Lung (tissue), 12 donors: ENCODE results near the gene NPBWR2. TPM values are rescaled to one million over a fixed set of nuclear protein-coding genes. Genes with fewer than 3 reads are reported as not detected.

Experiments used
- ATAC-seq: fragments of 200-7000 bp; cut with Tn5 transposase; one replicate; pipeline ENCODE4 v1.9.1; 2020; ENCODE audit warnings: moderate number of reproducible peaks; ENCODE audit not compliant: insufficient read depth, low FRiP score
- DNase-seq, 3 donors: peaks; one replicate each; pipeline ENCODE4 v3.0.0-alpha.2; 2013 to 2017
- H3K27ac ChIP-seq, 2 donors: one replicate each; pipeline ENCODE4 v1.5.1; 2013; ENCODE audit warnings: mild to moderate bottlenecking in 2 of 2, moderate library complexity in 2 of 2, control low read depth in 1 of 2, inconsistent platforms in 1 of 2, low read depth in 1 of 2, low read length in 1 of 2
- H3K27me3 ChIP-seq, 3 donors: one replicate each; pipeline ENCODE4 v1.5.1; 2013; ENCODE audit warnings: low read length in 2 of 3; ENCODE audit not compliant: control insufficient read depth in 3 of 3, insufficient read depth in 3 of 3
- H3K36me3 ChIP-seq, 4 donors: one replicate each; pipeline ENCODE4 v1.5.1; 2013; ENCODE audit warnings: low read length in 4 of 4, mild to moderate bottlenecking in 1 of 4, moderate library complexity in 1 of 4; ENCODE audit not compliant: control insufficient read depth in 4 of 4, insufficient read depth in 4 of 4
- H3K4me1 ChIP-seq, 5 donors: one replicate each; pipeline ENCODE4 v1.5.1; 2013; ENCODE audit warnings: low read length in 5 of 5, mild to moderate bottlenecking in 2 of 5, moderate library complexity in 1 of 5; ENCODE audit not compliant: control insufficient read depth in 5 of 5, insufficient read depth in 5 of 5
- H3K4me3 ChIP-seq: one replicate; pipeline ENCODE4 v1.5.1; 2013; ENCODE audit warnings: mild to moderate bottlenecking, control low read depth, moderate library complexity
- H3K9ac ChIP-seq, 2 donors: one replicate each; pipeline ENCODE4 v1.5.1; 2013; ENCODE audit warnings: low read length in 2 of 2, control low read depth in 1 of 2; ENCODE audit not compliant: insufficient read depth in 1 of 2
- H3K9me3 ChIP-seq, 4 donors: one replicate each; pipeline ENCODE4 v1.5.1; 2013; ENCODE audit warnings: low read length in 3 of 4, mild to moderate bottlenecking in 1 of 4, moderate library complexity in 1 of 4; ENCODE audit not compliant: control insufficient read depth in 4 of 4, insufficient read depth in 3 of 4
- CTCF ChIP-seq: IDR thresholded peaks from 2 replicates; pipeline ENCODE4 v1.5.1; 2012; ENCODE audit warnings: mild to moderate bottlenecking; ENCODE audit errors: control extremely low read depth, extremely low read depth
- WGBS, 2 donors: extraction: QIAGEN DNeasy Blood & Tissue Kit; methylation state at CpG; one replicate each; pipeline ENCODE4 v1.1.7; 2013; 5-methylcytosine and 5-hydroxymethylcytosine counted together
- polyA plus RNA-seq, 2 donors: library from polyadenylated mRNA; stranded (reverse); fragments of 200-250 nt; gene quantifications; one replicate each; pipeline ENCODE4 v1.2.1, GENCODE V29; 2013
- total RNA-seq, 2 donors: library from RNA; depleted of rRNA in 1 of 2; stranded (reverse); fragments of >200 nt in 1 of 2; gene quantifications; one replicate each; pipeline ENCODE4 v1.2.1, GENCODE V29; 2014 to 2021
- donor health status: control.
- donor health status: control.
- donor health status: Bipolar disorder and iron deficiency.
- donor health status: healthy.
- donor health status: DM: yes; HTN: yes; CAD: no.

NPBWR2 gene
- total and polyA plus RNA-seq, 4 donors, result not detected

- no peaks in the 10 kb centered on the region for H3K9me3 ChIP-seq
- no peak overlapping the region for H3K4me3 ChIP-seq
- ATAC-seq, result no peak
- no peak overlapping the region for H3K27ac ChIP-seq
- no peaks in the 10 kb centered on the region for H3K27me3 ChIP-seq
- H3K9ac ChIP-seq, result no peak overlapping the region
- peaks cover 0 to 40% (median 13%) of the 10 kb centered on the region in 4 donors for H3K36me3 ChIP-seq
- peaks cover 0 to 17% (median 12%) of the 10 kb centered on the region in 5 donors for H3K4me1 ChIP-seq
- DNase-seq, result no peak
- no peak for TF ChIP-seq CTCF
- 93% methylated on average over 28 of the region's 28 CpGs for WGBS, 2 donors
These were observed 33.1 kb downstream of the NPBWR2 start for GRCh38 chr20:64074184-64074789.

GRCh38 chr20:64073476-64074183 is 33.7 kb downstream of the NPBWR2 start:
- WGBS, 2 donors, result 93 to 94% methylated on average over 37 of the region's 37 CpGs
- ATAC-seq, result no peak

GRCh38 chr20:64072498-64073063 is 34.8 kb downstream of the NPBWR2 start:
- ATAC-seq (no peak), DNase-seq (no peak)
- H3K9me3 ChIP-seq, result no peaks in the 10 kb centered on the region
- TF ChIP-seq CTCF, result no peak
- peaks cover 0 to 5% (median 0%) of the 10 kb centered on the region in 5 donors for H3K4me1 ChIP-seq
- H3K27me3 ChIP-seq, result no peaks in the 10 kb centered on the region
- no peak overlapping the region for H3K27ac ChIP-seq
- no peak overlapping the region for H3K4me3 ChIP-seq
- WGBS, 2 donors, result 78 to 85% methylated on average over 14 of the region's 14 CpGs
- H3K9ac ChIP-seq, result no peak overlapping the region
- peaks cover 0 to 40% (median 14%) of the 10 kb centered on the region in 4 donors for H3K36me3 ChIP-seq

More at GRCh38 chr20:64073476-64074183, 33.7 kb downstream of the NPBWR2 start:
- Histone ChIP-seq H3K36me3 (peaks cover 0 to 40% (median 14%) of the 10 kb centered on the region in 4 donors), H3K27me3 (no peaks in the 10 kb centered on the region), H3K9ac (no peak overlapping the region), H3K4me3 (no peak overlapping the region), H3K27ac (no peak overlapping the region), H3K9me3 (no peaks in the 10 kb centered on the region), H3K4me1 (peaks cover 0 to 10% (median 8%) of the 10 kb centered on the region in 5 donors)
- TF ChIP-seq CTCF, result no peak
- no peak for DNase-seq
